HG03039 (cell line): Measurements from ENCODE around the gene ZMAT5.
"Not testable (repeated sequence)": the region's sequence is repeated elsewhere in the genome, so short reads cannot be mapped to it uniquely, and the experiment has no call there.

Experiments used
- ATAC-seq: cut with Tn5 transposase; IDR thresholded peaks from one replicate; pipeline ENCODE4 v1.9.1; 2021; ENCODE audit warnings: mild to moderate bottlenecking, moderate library complexity; ENCODE audit not compliant: unreplicated experiment

The ZMAT5 gene

GRCh38 chr22:29755889-29756288 lies 10.9 kb downstream of the ZMAT5 start:
- no peak for ATAC-seq

GRCh38 chr22:29754658-29755395 lies 12.0 kb downstream of the ZMAT5 start:
- not testable (repeated sequence) for ATAC-seq

GRCh38 chr22:29753808-29754657 lies 12.8 kb downstream of the ZMAT5 start:
- ATAC-seq: no peak

- ATAC-seq: no peak
These were observed 15.1 kb downstream of the ZMAT5 start for GRCh38 chr22:29751669-29752068.

GRCh38 chr22:29750559-29751538 lies 16.0 kb downstream of the ZMAT5 start:
- ATAC-seq: no peak

GRCh38 chr22:29750029-29750428 lies 16.8 kb downstream of the ZMAT5 start:
- no peak for ATAC-seq

GRCh38 chr22:29748248-29748893 lies 18.4 kb downstream of the ZMAT5 start:
- no peak for ATAC-seq

- no peak for ATAC-seq
These were observed 19.0 kb downstream of the ZMAT5 start for GRCh38 chr22:29747832-29748231.

GRCh38 chr22:29744902-29745301 lies 21.9 kb downstream of the ZMAT5 start:
- ATAC-seq: no peak

- ATAC-seq: no peak
These were observed 24.5 kb downstream of the ZMAT5 start for GRCh38 chr22:29742326-29742725.

GRCh38 chr22:29741926-29742325 lies 24.9 kb downstream of the ZMAT5 start:
- ATAC-seq: no peak

GRCh38 chr22:29740216-29740615 lies 26.6 kb downstream of the ZMAT5 start:
- ATAC-seq: no peak

- ATAC-seq: no peak
These were observed 27.4 kb downstream of the ZMAT5 start for GRCh38 chr22:29739346-29739875.

GRCh38 chr22:29738118-29738815 lies 28.5 kb downstream of the ZMAT5 start:
- no peak for ATAC-seq

GRCh38 chr22:29737251-29738117 lies 29.3 kb downstream of the ZMAT5 start:
- ATAC-seq: no peak

- ATAC-seq: no peak
These were observed 31.4 kb downstream of the ZMAT5 start for GRCh38 chr22:29735416-29735815.

GRCh38 chr22:29734838-29735237 lies 32.0 kb downstream of the ZMAT5 start:
- ATAC-seq: no peak

GRCh38 chr22:29734406-29734805 lies 32.4 kb downstream of the ZMAT5 start:
- no peak for ATAC-seq
